GM19351 (cell line): ENCODE data around the gene RNH1.

Source experiments
- ATAC-seq: cut with Tn5 transposase; IDR thresholded peaks from one replicate; pipeline ENCODE4 v1.9.1; 2021; ENCODE audit warnings: mild to moderate bottlenecking, moderate library complexity; ENCODE audit not compliant: unreplicated experiment

RNH1 gene

DNA sequence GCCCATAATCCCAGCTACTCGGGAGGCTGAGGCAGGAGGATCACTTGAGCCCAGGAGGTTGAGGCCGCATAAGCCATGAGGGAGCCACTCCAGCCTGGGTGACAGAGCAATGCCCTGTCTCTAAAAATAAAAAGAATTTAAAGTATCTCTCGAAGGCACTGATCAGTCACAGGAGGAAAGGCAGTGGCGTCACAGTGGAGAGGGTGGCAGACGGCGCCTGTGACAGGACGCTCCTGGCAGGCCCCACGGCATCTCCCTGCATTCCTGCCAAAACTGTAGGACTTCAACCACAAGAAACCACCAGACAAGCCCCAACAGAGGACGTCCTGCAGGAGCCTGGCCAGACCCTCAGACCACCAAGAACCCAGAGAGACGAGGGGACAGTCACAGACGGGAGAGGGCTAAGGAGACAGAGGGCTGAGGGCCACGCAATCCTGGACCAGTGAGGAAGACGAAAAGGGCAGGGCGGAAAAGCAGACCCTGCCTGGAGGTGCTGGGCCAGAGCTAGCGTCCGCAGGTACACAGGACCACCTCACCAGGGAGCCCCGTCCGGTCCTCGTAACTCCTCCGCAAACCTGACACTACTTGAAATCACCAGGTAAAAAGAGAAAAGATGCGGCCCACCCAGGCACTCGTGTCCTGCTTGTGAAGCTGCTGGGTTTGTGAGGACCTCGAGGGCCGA, 5.9 kb downstream of the RNH1 start:
- ATAC-seq: no peak

GRCh38 chr11:499201-500076, 7.6 kb downstream of the RNH1 start:
- no peak for ATAC-seq

DNA sequence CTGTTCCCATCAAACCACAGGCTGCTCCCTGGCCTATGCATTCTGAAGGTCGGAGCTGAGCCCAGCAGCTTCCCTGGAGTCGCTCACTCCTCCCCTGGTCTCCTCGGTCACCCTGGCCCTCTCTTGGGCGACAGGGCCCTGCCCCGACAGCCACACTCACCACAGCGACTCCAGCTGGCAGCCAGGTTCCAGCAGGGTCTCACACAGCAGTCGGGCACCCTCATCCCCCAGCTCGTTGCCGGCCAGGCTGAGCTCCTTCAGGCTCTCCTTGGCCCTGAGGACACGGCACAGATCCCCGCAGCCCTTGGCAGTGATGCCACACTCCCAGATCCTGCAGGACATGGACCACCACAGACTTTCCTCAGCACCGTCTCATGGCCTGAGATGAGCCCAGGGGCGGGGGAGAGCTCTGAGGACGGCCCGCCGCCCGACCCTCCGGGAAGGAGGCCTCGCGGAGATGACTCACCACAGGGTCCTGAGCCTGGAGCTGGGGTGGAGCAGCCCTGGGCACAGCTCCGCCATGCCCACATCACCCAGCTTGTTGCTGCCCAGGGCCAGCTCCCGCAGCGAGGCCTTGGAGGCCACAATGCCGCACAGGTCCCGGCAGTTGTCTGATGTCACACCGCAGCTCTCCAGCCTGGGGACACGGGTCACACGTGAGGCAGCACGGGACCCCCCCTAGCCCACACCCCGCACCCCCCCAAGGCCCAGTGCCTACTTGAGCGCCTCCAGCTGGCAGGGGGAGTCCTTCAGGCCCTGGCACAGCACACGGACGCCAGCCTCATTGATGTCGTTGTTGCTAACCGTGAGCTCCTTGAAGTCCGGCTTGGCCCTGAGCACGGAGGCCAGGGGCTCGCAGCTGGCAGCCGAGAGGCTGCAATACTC, 8.5 kb downstream of the RNH1 start:
- ATAC-seq: no peak

GRCh38 chr11:497565-498296, 9.3 kb downstream of the RNH1 start:
- no peak for ATAC-seq

- ATAC-seq: no peak
Observed at GRCh38 chr11:496834-497564, 10.0 kb downstream of the RNH1 start.

DNA sequence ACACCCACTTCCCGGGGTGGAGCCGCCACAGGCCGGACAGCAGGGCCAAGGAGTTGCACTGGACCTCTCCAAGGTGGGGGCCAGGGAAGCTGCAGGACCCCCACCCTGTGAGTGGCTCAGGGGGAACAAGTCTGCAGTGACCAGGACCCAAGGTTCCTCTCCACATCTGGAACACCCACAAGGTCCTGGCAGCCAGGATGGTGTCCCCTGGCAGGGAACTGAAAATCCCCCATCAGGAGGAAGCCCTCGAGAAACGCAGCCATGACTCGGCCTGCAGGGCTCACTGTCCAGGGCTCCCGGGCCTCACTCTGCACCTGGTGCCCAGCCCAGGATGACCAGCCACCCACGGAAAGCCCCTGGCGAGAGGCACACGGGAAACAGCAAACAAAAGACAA, 11.5 kb downstream of the RNH1 start:
- no peak for ATAC-seq

GRCh38 chr11:494761-495536, 12.1 kb downstream of the RNH1 start:
- no peak for ATAC-seq

GRCh38 chr11:492427-493226, 14.4 kb downstream of the RNH1 start:
- ATAC-seq: no peak

DNA sequence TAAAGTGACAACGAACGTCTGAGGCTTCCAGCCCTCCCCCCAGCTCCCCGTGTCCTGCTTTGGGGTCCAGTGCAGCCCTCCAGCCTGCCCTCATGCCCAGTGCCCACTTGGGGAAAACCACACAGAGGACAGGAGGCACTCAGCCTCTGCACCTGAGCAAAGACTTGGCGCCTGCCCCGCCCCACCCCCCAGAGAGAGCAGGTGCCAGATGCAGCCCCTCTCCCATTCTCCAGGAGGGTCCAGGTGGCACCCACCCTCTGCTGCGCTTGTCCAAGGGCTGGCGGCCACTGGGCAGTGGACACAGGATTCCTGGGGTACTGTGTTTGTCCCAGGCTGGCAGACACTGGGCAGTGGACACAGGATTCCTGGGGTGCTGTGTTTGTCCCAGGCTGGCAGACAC, 15.7 kb downstream of the RNH1 start:
- no peak for ATAC-seq

DNA sequence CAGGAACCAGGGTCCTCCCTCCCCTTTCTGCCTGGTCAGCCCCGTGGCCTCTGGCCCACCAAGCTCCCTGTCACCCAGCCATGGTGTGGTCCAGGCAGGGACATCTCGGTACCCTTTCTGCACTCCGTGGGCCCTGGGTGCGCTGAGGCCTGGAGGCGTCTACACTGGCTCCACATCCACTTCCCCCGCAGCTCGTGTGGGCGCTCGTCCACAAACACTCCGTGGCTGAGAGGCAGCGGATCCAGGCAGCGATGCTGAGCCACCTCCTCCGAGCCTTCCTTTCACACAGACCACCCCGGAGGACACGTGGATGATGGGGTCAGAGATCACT, 16.1 kb downstream of the RNH1 start:
- ATAC-seq: no peak

- no peak for ATAC-seq
Observed at GRCh38 chr11:490186-490929, 16.7 kb downstream of the RNH1 start.

DNA sequence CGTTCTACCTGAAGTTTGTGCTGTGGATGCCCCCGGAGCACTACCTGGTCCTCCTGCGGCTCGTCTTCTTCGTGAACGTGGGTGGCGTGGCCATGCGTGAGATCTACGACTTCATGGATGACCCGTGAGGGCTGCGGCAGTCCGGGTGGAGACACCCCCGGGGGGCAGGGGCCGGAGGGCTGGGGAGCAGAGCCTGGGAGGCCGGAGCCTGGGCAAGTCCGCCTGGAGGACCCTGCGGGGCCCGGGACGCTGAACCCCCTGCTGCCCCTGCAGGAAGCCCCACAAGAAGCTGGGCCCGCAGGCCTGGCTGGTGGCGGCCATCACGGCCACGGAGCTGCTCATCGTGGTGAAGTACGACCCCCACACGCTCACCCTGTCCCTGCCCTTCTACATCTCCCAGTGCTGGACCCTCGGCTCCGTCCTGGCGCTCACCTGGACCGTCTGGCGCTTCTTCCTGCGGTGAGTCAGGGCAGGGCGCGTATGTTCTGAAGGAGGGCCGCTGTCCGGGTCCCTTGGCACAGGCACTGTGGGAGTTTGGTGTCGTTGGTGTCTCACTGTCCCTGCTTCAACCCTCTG, 17.3 kb downstream of the RNH1 start:
- ATAC-seq: no peak

DNA sequence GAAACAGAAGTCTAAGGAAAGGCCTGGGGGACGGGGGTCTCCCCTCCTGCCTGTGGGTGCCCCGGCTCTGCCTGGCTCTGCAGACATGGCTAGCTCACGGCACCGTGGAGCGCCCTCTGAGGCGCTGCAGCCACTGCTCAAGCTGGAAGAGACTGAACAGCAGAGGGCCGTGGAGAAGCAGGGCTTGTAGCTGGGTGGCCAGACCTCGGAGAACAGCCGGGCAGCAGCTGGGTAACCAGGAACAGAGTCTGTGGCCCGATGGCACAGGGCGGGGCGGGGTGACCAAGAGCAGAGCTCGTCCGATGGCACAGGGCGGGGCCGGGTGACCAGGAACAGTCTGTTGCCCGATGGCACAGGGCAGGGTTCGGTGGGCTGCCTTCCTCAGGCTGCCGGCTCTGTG, 18.1 kb downstream of the RNH1 start:
- no peak for ATAC-seq

GRCh38 chr11:488579-488978, 18.5 kb downstream of the RNH1 start:
- no peak for ATAC-seq

DNA sequence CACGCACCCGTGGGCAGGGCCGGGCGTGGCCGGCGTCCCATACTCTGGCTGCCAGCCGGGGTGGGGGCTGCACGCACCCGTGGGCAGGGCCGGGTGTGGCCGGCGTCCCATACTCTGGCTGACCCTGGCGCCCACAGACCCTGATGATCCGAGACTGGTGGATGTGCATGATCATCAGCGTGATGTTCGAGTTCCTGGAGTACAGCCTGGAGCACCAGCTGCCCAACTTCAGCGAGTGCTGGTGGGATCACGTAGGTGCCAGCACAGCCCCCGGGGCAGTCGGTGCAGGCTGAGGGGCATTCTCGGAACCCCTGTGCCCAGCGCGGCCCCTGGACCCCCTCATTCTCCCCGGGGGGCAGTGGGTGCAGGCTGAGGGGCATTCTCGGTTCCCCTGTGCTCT, 19.0 kb downstream of the RNH1 start:
- ATAC-seq: no peak

DNA sequence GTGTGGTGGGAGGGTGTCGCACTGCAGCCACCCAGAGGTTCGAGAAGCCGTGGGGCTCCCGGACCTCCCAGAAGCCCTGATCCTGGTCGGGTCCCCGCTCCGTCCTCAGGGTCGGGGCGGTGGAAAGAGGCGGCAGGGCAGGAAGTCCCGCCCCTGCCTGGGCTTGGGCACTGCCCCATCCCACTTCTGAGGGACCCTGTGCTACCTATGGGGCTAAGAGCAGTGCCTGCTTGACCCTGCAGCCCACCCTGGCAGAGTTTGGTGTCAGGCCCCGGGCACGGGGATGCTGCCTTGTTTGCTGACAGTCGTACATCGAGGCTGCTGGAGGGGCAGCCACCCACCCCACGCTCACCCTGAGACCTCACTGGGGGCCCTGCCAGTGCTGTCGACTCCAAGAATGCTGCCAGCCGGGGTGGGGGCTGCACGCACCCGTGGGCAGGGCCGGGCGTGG, 19.4 kb downstream of the RNH1 start:
- no peak for ATAC-seq

GRCh38 chr11:486189-486588, 20.9 kb downstream of the RNH1 start:
- no peak for ATAC-seq

GRCh38 chr11:484616-485015, 22.4 kb downstream of the RNH1 start:
- ATAC-seq: no peak
